HG02852 (cell line): ENCODE results near the gene SMAD1.

ENCODE experiments used
- ATAC-seq: cut with Tn5 transposase; IDR thresholded peaks from one replicate; pipeline ENCODE4 v1.9.1; 2021; ENCODE audit warnings: mild to moderate bottlenecking, moderate library complexity; ENCODE audit not compliant: unreplicated experiment

The SMAD1 gene

GRCh38 chr4:145488310-145488709 lies 6.7 kb downstream of the SMAD1 start:
- no peak for ATAC-seq

GRCh38 chr4:145489556-145489955 lies 7.9 kb downstream of the SMAD1 start:
- no peak for ATAC-seq

- ATAC-seq: no peak
Observed at GRCh38 chr4:145490361-145490760, 8.7 kb downstream of the SMAD1 start.

DNA sequence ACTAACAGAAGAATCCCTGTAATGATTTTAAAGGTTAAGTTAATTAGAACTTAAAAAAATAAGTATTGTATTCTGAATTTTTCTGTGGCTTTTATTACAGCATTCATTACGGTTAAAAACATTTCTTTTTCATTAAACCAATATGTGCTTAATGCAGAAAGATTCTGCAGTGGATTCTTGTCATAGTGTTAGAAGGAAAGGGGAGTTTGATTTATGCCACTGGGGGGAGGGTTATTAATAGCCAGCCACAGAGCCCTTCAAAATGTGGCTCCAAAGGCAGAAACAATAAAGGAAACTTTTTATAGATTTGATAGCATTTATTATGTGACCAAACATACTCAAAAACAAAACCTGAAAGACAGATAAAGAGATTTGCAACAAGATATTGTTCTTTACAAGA lies 9.1 kb downstream of the SMAD1 start:
- no peak for ATAC-seq

DNA sequence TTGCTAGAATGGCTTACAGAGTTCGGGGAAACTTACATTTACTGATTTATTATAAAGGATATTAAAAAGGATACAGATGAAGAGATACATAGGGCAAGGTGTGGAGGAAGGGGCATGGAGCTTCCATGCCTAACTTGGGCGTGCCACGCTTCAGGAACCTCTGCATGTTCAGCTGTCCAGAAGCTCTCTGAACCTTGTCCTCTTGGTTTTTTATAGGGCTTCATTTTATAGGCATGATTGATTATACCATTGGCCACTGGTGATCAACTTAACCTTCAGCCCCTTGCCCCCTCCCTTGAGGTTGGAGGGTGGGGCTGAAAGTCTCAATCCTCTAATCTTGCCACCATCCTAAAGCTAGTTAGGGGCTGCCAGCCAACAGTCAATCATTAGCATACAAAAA lies 10.7 kb downstream of the SMAD1 start:
- ATAC-seq: no peak

GRCh38 chr4:145493166-145493565 lies 11.5 kb downstream of the SMAD1 start:
- no peak for ATAC-seq

DNA sequence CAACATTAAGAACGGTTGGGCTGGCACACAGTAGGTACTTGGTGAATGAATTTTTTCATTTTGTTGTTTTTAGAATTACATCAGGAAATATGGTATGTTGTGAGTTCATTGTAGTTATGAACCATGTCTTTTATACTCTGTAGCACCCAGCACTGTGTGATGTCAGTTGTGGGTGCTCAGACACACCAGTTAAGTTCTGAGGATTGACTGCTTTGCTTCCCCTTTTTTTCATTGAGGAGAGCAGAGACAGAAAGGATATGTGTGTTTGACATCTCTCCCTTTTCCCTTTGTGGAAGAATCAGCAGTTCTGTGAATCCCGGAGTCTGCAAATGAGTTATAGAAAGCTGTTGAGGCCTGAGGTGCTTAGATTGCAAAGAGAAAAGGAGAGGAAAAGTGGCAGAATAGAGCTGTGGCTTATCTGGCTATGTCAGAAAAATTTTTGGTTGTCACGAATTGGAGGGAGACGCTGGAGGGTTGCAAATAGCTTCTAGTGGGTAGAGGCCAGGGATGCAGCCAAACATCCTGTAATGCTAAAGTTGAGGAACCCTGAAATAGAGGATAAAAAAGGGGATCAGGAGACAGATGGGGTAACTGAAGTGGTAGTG lies 13.1 kb downstream of the SMAD1 start:
- no peak for ATAC-seq

DNA sequence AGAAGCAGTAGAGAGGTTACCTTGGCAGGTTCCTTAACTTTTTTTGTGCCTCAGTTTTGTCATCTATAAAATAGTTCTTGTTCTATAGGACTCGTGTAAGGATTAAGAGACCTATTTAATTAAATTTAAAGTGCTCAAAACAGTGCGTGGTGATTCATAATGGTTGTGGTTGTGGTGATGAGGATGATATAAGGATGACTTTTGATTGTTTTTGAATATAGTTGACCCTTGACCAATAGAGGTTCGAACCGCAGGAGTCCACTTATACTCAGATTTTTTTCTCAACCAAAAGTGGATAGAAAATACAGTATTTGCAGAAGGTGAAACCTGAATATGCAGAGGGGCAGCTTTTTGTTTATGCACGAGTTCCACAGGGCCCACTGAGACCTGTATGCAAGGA lies 14.6 kb downstream of the SMAD1 start:
- ATAC-seq: no peak

- ATAC-seq: no peak
Observed at GRCh38 chr4:145497199-145498149, 15.8 kb downstream of the SMAD1 start.

DNA sequence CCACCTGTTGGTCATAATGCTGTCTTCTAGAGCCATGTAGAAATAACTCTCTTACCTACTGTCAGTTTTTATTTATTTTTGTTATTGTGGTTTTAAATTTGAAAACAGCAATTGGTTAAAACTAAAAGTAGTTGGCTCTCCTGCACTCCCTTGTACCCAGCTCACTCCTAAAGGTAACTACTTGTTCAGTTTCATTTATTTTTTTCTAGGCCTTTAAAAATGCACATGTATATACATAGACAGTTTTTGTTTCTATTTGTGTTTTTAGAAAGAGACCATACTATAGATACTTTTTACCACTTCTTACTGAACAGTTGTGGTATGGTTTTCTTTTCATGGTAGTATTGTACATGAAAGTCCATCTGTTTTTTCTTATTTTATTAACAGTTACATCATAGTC lies 16.8 kb downstream of the SMAD1 start:
- ATAC-seq: peak; percentile 66

GRCh38 chr4:145501051-145501660 lies 19.5 kb downstream of the SMAD1 start:
- ATAC-seq: peak; percentile 51

GRCh38 chr4:145502809-145503208 lies 21.2 kb downstream of the SMAD1 start:
- no peak for ATAC-seq

DNA sequence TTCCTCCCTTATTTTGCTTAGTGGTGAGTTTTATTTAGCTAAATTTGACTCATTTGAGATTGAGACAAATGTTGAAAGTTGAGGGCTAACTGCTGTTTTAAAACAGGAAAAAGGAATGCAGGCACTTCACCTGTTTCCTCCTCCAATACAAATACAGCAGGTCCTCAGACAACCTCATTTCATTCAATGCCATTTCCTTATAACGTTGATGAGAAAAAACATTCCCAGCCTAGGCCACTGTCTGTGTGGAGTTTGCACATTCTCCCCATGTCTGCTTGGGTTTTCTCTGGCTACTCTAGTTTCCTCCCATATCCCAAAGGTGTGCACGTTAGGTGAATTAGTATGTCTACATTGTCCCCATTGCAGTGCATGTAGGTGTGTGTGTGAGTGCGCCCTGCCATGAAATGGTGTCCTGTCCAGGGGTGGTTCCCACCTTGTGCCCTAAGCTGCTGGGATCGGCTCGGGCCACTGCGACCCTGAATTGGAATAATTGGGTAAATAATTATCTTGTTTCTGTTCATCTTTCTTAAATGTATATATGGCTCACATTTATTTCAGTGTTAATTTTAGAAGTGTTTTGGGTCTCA lies 21.9 kb downstream of the SMAD1 start:
- no peak for ATAC-seq

GRCh38 chr4:145505995-145506394 lies 24.3 kb downstream of the SMAD1 start:
- ATAC-seq: no peak

- ATAC-seq: no peak
Observed at GRCh38 chr4:145507636-145508035, 26.0 kb downstream of the SMAD1 start.

DNA sequence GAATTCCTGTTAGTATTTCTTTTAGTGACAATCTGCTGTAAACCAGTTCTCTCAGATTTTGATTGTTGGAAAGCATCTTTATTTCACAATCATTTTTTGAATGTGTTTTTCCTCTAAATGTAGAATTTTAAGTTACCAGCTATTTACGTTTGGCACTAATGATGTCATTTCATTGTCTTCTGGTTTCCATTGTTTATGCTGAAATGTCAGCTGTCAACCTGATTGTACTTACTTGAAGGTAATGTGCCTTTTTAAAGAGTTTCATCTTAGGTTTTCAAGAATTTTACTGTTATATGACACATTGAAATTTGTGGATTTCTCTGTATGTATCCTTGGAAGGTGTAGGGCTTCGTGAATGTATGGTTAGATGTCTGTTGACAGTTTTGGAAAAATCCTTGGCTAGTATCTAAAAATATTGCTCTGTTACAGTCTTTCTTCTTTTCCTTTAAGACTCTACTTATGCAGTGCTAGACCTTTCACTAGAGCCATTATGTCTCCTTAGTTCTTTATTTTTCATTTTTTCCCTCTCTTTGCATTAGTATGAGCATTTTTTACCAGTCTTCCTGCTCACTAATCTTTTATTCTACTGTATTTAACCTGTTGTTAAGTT lies 30.4 kb downstream of the SMAD1 start:
- no peak for ATAC-seq

DNA sequence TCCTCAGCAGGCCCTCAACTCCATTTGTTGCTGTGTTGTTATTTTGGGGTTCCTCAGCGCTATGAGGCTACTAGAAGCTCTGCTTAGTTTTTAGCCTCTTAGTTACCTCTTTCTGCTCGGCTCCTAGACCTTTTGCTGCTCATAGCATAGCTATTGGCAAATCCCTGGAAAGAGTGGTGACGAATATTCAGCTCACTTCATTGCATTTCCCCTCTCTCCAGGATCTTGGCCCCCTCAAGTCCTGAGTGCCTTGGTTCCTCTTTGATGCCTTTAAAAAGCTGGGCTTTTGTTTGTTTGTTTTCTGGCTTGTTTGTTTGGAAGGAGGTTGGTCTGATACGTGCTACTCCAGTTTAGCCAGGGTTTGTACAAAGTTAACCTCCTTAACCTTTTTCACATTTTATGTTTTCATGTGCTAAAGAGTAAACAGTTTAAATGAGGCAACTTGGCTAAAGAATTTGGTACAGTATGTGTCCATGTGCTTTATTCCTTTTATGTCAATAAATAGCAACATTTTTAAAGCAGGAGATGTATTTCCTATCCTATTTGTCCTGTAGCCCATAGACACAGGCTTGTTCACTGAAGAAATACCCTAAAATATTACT lies 31.5 kb downstream of the SMAD1 start:
- ATAC-seq: no peak

DNA sequence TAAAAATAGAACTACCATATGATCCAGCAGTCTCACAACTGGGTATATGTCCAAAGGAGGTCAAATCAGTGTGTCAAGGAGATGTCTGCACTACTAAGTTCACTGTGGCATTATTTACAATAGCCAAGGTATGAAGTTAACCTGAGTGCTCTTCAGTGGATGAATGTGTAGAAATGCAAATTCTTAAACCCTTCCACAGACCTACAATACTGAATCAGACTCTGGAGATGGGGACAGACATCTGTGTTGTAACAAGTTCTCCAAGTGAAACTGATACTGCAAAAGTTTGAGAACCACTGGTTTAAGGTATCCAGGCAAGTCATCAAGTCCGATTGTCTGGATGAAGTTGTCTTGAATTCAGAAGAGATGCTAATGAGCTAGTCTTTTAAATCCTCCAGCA lies 38.5 kb downstream of the SMAD1 start:
- ATAC-seq: no peak

DNA sequence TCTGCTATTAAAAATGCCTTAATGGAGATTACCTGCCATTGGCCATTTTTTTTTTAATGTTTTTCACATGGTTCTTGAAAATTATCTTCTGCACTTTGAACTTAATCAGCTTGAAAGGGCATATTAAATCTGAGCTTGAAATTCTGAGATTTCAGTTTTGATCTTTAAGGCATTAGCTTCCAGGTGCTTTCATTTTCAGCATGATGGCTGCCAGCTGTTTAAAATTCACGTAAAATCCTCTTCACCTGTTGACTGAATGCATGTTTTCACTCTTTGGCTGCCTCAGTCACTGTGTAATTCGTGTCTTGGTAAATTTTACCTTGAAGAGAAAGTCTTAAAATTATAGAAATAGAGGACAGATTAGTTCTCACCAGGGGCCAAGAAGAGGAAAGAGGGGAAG lies 39.6 kb downstream of the SMAD1 start:
- ATAC-seq: no peak

DNA sequence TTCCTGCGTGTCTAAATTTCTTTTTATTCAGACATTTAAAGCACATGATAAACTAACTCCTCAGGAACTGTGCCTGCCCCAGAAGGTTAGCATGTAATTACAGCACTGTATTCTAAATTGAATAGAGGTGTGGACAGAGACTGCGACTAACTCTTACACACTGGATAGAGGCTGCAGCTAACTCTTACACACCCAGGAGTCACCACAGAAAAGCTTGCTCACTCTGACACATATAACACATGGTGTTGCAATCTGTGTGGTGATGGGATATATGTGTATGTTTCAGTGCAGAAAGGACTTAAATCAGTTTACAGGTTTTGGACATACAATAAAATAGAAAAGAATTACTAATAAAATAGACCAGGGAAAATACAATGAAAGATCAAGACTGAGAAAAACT lies 41.5 kb downstream of the SMAD1 start:
- no peak for ATAC-seq

- ATAC-seq: no peak
Observed at GRCh38 chr4:145524552-145524951, 42.9 kb downstream of the SMAD1 start.
